ENCODE data around the gene CD79A.

- TF ChIP-seq, protein P1, sequence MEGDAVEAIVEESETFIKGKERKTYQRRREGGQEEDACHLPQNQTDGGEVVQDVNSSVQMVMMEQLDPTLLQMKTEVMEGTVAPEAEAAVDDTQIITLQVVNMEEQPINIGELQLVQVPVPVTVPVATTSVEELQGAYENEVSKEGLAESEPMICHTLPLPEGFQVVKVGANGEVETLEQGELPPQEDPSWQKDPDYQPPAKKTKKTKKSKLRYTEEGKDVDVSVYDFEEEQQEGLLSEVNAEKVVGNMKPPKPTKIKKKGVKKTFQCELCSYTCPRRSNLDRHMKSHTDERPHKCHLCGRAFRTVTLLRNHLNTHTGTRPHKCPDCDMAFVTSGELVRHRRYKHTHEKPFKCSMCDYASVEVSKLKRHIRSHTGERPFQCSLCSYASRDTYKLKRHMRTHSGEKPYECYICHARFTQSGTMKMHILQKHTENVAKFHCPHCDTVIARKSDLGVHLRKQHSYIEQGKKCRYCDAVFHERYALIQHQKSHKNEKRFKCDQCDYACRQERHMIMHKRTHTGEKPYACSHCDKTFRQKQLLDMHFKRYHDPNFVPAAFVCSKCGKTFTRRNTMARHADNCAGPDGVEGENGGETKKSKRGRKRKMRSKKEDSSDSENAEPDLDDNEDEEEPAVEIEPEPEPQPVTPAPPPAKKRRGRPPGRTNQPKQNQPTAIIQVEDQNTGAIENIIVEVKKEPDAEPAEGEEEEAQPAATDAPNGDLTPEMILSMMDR (IDR thresholded peaks at IDR 0.05), result peak in 2 of 6 experiments; percentile 18 to 29
- peak in 1 of 2 donors; percentile 70 for TF ChIP-seq POLR2A (IDR thresholded peaks at IDR 0.05)
These were observed 7.0 kb downstream of the CD79A start for GRCh38 chr19:41883821-41884733.

All from thyroid gland (tissue), 4 donors.